ENCODE measurements around the gene RAB40A. TPM values are rescaled to one million over a fixed set of nuclear protein-coding genes. Genes with fewer than 3 reads are reported as not detected.

RAB40A gene
- polyA plus RNA-seq, 1 experiment = 0.56 TPM

DNA sequence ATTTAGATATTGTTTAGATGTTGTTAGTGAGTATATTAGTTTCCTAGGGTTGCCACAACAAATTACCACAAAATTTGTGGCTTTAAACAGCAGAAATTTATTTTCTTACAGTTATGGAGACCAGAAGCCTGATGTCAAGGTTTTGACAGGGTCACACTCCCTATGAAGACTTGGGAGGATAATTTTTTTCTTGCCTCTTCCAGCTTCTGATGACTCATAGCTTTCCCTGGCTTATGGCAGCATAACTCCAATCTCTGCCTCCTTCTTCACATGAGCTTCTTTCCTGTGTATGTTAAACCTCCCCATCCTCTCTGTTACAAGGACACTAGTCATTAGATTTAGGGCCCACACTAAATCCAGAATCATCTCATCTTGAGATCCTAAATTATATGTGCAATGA is 20.9 kb upstream of the RAB40A start:
- DNase-seq (ENCODE audit: low read depth) = no peak
- TF ChIP-seq, protein P1, sequence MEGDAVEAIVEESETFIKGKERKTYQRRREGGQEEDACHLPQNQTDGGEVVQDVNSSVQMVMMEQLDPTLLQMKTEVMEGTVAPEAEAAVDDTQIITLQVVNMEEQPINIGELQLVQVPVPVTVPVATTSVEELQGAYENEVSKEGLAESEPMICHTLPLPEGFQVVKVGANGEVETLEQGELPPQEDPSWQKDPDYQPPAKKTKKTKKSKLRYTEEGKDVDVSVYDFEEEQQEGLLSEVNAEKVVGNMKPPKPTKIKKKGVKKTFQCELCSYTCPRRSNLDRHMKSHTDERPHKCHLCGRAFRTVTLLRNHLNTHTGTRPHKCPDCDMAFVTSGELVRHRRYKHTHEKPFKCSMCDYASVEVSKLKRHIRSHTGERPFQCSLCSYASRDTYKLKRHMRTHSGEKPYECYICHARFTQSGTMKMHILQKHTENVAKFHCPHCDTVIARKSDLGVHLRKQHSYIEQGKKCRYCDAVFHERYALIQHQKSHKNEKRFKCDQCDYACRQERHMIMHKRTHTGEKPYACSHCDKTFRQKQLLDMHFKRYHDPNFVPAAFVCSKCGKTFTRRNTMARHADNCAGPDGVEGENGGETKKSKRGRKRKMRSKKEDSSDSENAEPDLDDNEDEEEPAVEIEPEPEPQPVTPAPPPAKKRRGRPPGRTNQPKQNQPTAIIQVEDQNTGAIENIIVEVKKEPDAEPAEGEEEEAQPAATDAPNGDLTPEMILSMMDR (IDR thresholded peaks at IDR 0.05; ENCODE audit: insufficient read depth, low read depth, low read length) = no peak
- POLR2A ChIA-PET = interaction anchor here (0.6 kb wide), 1 partner anchor 146 kb away, joined by 8 read pairs; no protein-coding TSS in a partner anchor
- Histone ChIP-seq H3K4me3 (ENCODE audit: low read depth, low read length) (no peak overlapping the region), H3K36me3 (ENCODE audit: control insufficient read depth, insufficient read depth, low read length) (no peaks in the 10 kb centered on the region), H3K27me3 (ENCODE audit: control insufficient read depth, insufficient read depth, low read length) (no peaks in the 10 kb centered on the region)
- CTCF ChIA-PET = interaction anchor here (1.0 to 1.4 kb wide), 3 partner anchors 35 to 234 kb away, joined by 3 read pairs; no protein-coding TSS in a partner anchor

DNA sequence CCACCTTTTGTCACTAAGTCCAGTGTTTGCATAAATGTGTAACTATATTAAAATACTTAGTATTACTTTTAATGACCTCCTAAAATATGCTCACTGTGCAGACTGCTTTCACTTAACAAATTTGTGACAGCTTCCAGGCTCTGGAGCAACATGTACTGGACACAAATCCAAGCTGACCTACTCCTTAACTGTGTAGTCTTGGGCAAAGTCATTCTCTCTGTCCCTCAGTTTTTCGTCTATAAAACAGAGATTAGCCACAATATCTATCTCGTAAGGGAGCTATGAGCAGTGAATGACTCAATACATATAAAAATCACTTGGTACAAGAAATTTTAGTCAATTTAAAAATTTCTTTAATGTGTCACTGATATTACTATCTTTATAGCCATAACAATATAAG is 20.4 kb upstream of the RAB40A start:
- ChIA-PET CTCF (interaction anchor here (1.0 to 1.4 kb wide), 4 partner anchors 35 to 234 kb away, joined by 3 read pairs; no protein-coding TSS in a partner anchor), POLR2A (interaction anchor here (0.6 kb wide), 1 partner anchor 146 kb away, joined by 8 read pairs; no protein-coding TSS in a partner anchor)
- DNase-seq (ENCODE audit: low read depth) = no peak
- no peak overlapping the region for H3K4me3 ChIP-seq (ENCODE audit: low read depth, low read length)
- no peaks in the 10 kb centered on the region for H3K36me3 ChIP-seq (ENCODE audit: control insufficient read depth, insufficient read depth, low read length)
- no peaks in the 10 kb centered on the region for H3K27me3 ChIP-seq (ENCODE audit: control insufficient read depth, insufficient read depth, low read length)
- TF ChIP-seq, protein P1 (IDR thresholded peaks at IDR 0.05; ENCODE audit: insufficient read depth, low read depth, low read length) = no peak

DNA sequence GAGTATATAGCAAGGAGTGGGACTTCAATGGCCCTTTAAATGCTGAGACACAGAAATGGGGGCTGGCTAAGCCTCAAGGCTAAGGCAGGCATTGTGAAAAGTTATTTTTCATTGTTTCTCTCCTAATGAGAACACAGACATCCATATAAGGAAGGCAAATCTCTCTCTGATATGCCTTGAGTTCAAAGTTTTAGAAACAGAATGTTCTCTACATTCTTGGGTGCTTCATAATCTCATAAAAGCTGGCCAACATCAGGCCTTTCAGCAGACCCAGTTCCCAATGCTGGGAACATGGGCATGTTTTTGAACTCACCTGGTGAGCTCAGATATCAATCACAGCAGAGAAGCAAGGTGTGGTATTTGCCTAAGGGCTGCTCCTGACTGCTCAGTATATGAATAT is 19.4 kb upstream of the RAB40A start:
- ChIA-PET POLR2A (no interaction called here), CTCF (interaction anchor here (1.1 kb wide), 1 partner anchor 173 kb away, joined by 3 read pairs; no protein-coding TSS in a partner anchor)
- TF ChIP-seq, protein P1 (IDR thresholded peaks at IDR 0.05; ENCODE audit: insufficient read depth, low read depth, low read length) = no peak
- Histone ChIP-seq H3K27me3 (ENCODE audit: control insufficient read depth, insufficient read depth, low read length) (no peaks in the 10 kb centered on the region), H3K4me3 (ENCODE audit: low read depth, low read length) (no peak overlapping the region), H3K36me3 (ENCODE audit: control insufficient read depth, insufficient read depth, low read length) (no peaks in the 10 kb centered on the region)
- no peak for DNase-seq (ENCODE audit: low read depth)

DNA sequence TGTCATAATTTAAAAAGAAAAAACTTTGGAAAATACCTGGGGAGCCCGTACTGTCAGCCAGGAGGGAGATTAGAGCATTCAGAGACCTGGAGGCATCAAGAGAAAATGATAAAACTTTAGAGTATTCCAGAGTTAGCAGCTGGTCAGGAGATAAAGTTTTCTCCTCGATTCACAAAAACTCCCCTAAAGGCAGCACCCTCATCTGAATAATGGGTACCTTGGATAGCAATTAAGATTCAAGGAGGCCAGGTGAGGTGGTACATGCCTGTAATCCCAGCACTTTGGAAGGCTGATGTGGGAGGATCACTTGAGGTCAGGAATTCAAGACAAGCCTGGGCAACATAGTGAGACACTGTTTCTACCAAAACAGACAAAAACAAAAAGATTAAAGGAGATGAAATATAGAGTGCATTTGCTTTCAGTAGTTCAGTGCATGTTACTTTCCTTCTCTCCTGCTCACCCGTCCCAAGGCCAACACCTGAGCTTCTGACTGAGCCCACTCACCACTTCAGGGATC is 18.6 kb upstream of the RAB40A start:
- CTCF ChIA-PET = no interaction called here
- no peak for DNase-seq (ENCODE audit: low read depth)
- TF ChIP-seq, protein P1 (IDR thresholded peaks at IDR 0.05; ENCODE audit: insufficient read depth, low read depth, low read length) = no peak
- POLR2A ChIA-PET = no interaction called here
- H3K36me3 ChIP-seq (ENCODE audit: control insufficient read depth, insufficient read depth, low read length) = no peaks in the 10 kb centered on the region
- no peaks in the 10 kb centered on the region for H3K27me3 ChIP-seq (ENCODE audit: control insufficient read depth, insufficient read depth, low read length)
- no peak overlapping the region for H3K4me3 ChIP-seq (ENCODE audit: low read depth, low read length)

DNA sequence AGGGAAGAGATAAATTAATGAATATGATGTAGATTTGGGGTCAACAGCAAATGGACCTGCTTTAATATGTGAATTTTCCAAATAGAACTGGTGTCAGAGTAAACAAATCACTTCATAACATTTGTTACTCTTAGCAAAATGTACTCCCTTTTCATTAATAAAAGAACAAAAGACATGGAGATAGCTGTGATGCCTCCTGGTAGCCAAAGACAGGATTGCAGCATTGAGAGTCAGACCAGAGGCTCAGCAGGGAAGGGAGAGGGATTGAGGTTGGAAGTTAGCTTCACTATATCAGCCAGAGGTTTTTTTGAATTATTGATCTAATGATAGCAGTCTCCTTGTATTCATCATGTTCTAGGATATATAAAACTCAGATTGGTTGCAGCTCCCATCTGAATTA is 17.4 kb upstream of the RAB40A start:
- DNase-seq (ENCODE audit: low read depth) = no peak
- CTCF ChIA-PET = no interaction called here
- TF ChIP-seq, protein P1 (IDR thresholded peaks at IDR 0.05; ENCODE audit: insufficient read depth, low read depth, low read length) = 0 out of 2 replicates have a peak, but pooled peaks have one; percentile 6
- POLR2A ChIA-PET = interaction anchor here (0.6 kb wide), 1 partner anchor 150 kb away, joined by 7 read pairs; no protein-coding TSS in a partner anchor
- Histone ChIP-seq H3K27me3 (ENCODE audit: control insufficient read depth, insufficient read depth, low read length) (no peaks in the 10 kb centered on the region), H3K36me3 (ENCODE audit: control insufficient read depth, insufficient read depth, low read length) (no peaks in the 10 kb centered on the region), H3K4me3 (ENCODE audit: low read depth, low read length) (no peak overlapping the region)
